Measurements from ENCODE around the gene CA5A. TPM values are rescaled to one million over a fixed set of nuclear protein-coding genes. Genes with fewer than 3 reads are reported as not detected.
"Not testable (repeated sequence)": the region's sequence is repeated elsewhere in the genome, so short reads cannot be mapped to it uniquely, and the experiment has no call there.

Gene CA5A
- total RNA-seq, 4 donors from 2014 or later, result not detected

GRCh38 chr16:87882436-87883019 is 53.8 kb downstream of the CA5A start:
- Histone ChIP-seq H3K27ac (replicated peaks in 1 of 4) (no peak overlapping the region), H3K36me3 (no peaks in the 10 kb centered on the region), H3K27me3 (peaks cover 0 to 59% (median 0%) of the 10 kb centered on the region in 4 donors), H3K4me1 (no peaks in the 10 kb centered on the region), H3K9me3 (no peaks in the 10 kb centered on the region), H3K4me3 (no peak overlapping the region)
- TF ChIP-seq EP300 (IDR thresholded peaks at IDR 0.05) (no peak), CTCF (IDR thresholded peaks at IDR 0.05) (no peak), POLR2A (IDR thresholded peaks at IDR 0.05; ENCODE audit: low read depth) (no peak), POLR2AphosphoS5 (IDR thresholded peaks at IDR 0.05) (no peak)
- WGBS, result 91% methylated on average over 24 of the region's 29 CpGs
- intact Hi-C loops (cut with DNase I), result no loop called here
- no peak for DNase-seq (ENCODE audit: extremely low spot score)

GRCh38 chr16:87881324-87882200 is 54.8 kb downstream of the CA5A start:
- H3K27me3 ChIP-seq, result peaks cover 0 to 64% (median 0%) of the 10 kb centered on the region in 4 donors
- H3K4me1 ChIP-seq, result no peaks in the 10 kb centered on the region
- H3K27ac ChIP-seq (replicated peaks in 1 of 4), result no peak overlapping the region
- H3K36me3 ChIP-seq, result no peaks in the 10 kb centered on the region
- no peak for TF ChIP-seq POLR2AphosphoS5 (IDR thresholded peaks at IDR 0.05)
- TF ChIP-seq CTCF (IDR thresholded peaks at IDR 0.05), result no peak
- no peak for TF ChIP-seq EP300 (IDR thresholded peaks at IDR 0.05)
- no peak for TF ChIP-seq POLR2A (IDR thresholded peaks at IDR 0.05; ENCODE audit: low read depth)
- H3K9me3 ChIP-seq, result no peaks in the 10 kb centered on the region
- no peak overlapping the region for H3K4me3 ChIP-seq
- DNase-seq (ENCODE audit: extremely low spot score), result no peak
- WGBS, result 45% methylated on average over 24 of the region's 24 CpGs
- intact Hi-C loops (cut with DNase I), result no loop called here

- H3K27me3 ChIP-seq, result peaks cover 0 to 73% (median 0%) of the 10 kb centered on the region in 4 donors
- H3K4me3 ChIP-seq, result no peak overlapping the region
- no peaks in the 10 kb centered on the region for H3K4me1 ChIP-seq
- DNase-seq (ENCODE audit: extremely low spot score), result no peak
- no peaks in the 10 kb centered on the region for H3K9me3 ChIP-seq
- H3K27ac ChIP-seq (replicated peaks in 1 of 4), result no peak overlapping the region
- no peaks in the 10 kb centered on the region for H3K36me3 ChIP-seq
- intact Hi-C loops (cut with DNase I), result no loop called here
- WGBS, result 69% methylated on average over 17 of the region's 17 CpGs
- TF ChIP-seq POLR2A (IDR thresholded peaks at IDR 0.05; ENCODE audit: low read depth) (no peak), POLR2AphosphoS5 (IDR thresholded peaks at IDR 0.05) (no peak), CTCF (IDR thresholded peaks at IDR 0.05) (no peak), EP300 (IDR thresholded peaks at IDR 0.05) (no peak)
These were observed 56.1 kb downstream of the CA5A start for GRCh38 chr16:87880117-87880696.

- H3K4me3 ChIP-seq; H3K36me3 ChIP-seq; H3K9me3 ChIP-seq; H3K27ac ChIP-seq (replicated peaks in 1 of 4); H3K4me1 ChIP-seq; intact Hi-C loops (cut with DNase I); DNase-seq (ENCODE audit: extremely low spot score): not testable (repeated sequence)
- 91% methylated on average over 5 of the region's 5 CpGs for WGBS
- peaks cover 0 to 75% (median 0%) of the 10 kb centered on the region in 4 donors for H3K27me3 ChIP-seq
These were observed 56.8 kb downstream of the CA5A start for GRCh38 chr16:87879411-87880013.

- DNase-seq (ENCODE audit: extremely low spot score), result no peak
- no peaks in the 10 kb centered on the region for H3K9me3 ChIP-seq
- H3K27me3 ChIP-seq, result peaks cover 0 to 76% (median 0%) of the 10 kb centered on the region in 4 donors
- no peak overlapping the region for H3K27ac ChIP-seq (replicated peaks in 1 of 4)
- intact Hi-C loops (cut with DNase I), result no loop called here
- no peak overlapping the region for H3K4me3 ChIP-seq
- no peaks in the 10 kb centered on the region for H3K36me3 ChIP-seq
- TF ChIP-seq EP300 (IDR thresholded peaks at IDR 0.05) (no peak), CTCF (IDR thresholded peaks at IDR 0.05) (no peak), POLR2A (IDR thresholded peaks at IDR 0.05; ENCODE audit: low read depth) (no peak), POLR2AphosphoS5 (IDR thresholded peaks at IDR 0.05) (no peak)
- no peaks in the 10 kb centered on the region for H3K4me1 ChIP-seq
- 78% methylated on average over 5 of the region's 5 CpGs for WGBS
These were observed 57.6 kb downstream of the CA5A start for GRCh38 chr16:87878704-87879103.

All from esophagus muscularis mucosa (tissue), 4 donors.